ENCODE results near the gene OR4S1.
"Not testable (repeated sequence)": the region's sequence is repeated elsewhere in the genome, so short reads cannot be mapped to it uniquely, and the experiment has no call there.

The OR4S1 gene

GRCh38 chr11:48305923-48306322 is at the start of gene OR4S1:
TSS of gene OR4S1 (plus strand) at chr11:48306223. CDS start at chr11:48306223, 0 bp downstream.
- FAIRE-seq: no peak

- FAIRE-seq: no peak
Measured at GRCh38 chr11:48261600-48261999, 44.4 kb upstream of the OR4S1 start.

- FAIRE-seq: no peak
Measured at GRCh38 chr11:48263423-48263911, 42.6 kb upstream of the OR4S1 start, which contains the start of gene OR4X1. TSS of gene OR4X1 (plus strand) at chr11:48263861. CDS start at chr11:48263861, 0 bp downstream.

GRCh38 chr11:48270621-48271020 is 35.4 kb upstream of the OR4S1 start:
- no peak for FAIRE-seq

- FAIRE-seq: no peak
Measured at GRCh38 chr11:48272606-48273005, 33.4 kb upstream of the OR4S1 start.

GRCh38 chr11:48307760-48308386 is 1.9 kb downstream of the OR4S1 start:
- FAIRE-seq: peak; percentile 86

- FAIRE-seq: not testable (repeated sequence)
Measured at GRCh38 chr11:48313590-48313989, 7.6 kb downstream of the OR4S1 start.

GRCh38 chr11:48319813-48320212 is 13.8 kb downstream of the OR4S1 start:
- not testable (repeated sequence) for FAIRE-seq

GRCh38 chr11:48324620-48325019 is 18.6 kb downstream of the OR4S1 start, which contains the start of gene OR4C3:
TSS of gene OR4C3 (plus strand) at chr11:48324920. CDS start at chr11:48325022, 102 bp downstream.
- FAIRE-seq: not testable (repeated sequence)

GRCh38 chr11:48341466-48341865 is 35.4 kb downstream of the OR4S1 start:
- FAIRE-seq: no peak

- not testable (repeated sequence) for FAIRE-seq
Measured at GRCh38 chr11:48342505-48342904, 36.5 kb downstream of the OR4S1 start.

- not testable (repeated sequence) for FAIRE-seq
Measured at GRCh38 chr11:48346286-48346685, 40.3 kb downstream of the OR4S1 start.

- no peak for FAIRE-seq
Measured at GRCh38 chr11:48354013-48354412, 48.0 kb downstream of the OR4S1 start.

GRCh38 chr11:48354677-48355076 is 48.7 kb downstream of the OR4S1 start:
- FAIRE-seq: no peak

All from islet of Langerhans (tissue), 1 donor.